Heart left ventricle (tissue), 13 donors: ENCODE results near the gene SH3D19.

ENCODE experiments used
- POLR2A ChIP-seq, 2 donors: fragments of 450-650 bp; IDR thresholded peaks; one replicate each; pipeline ENCODE4 v1.6.1; 2017; ENCODE audit warnings: antibody characterized with exemption in 2 of 2, mild to moderate bottlenecking in 2 of 2, moderate library complexity in 2 of 2
- TF ChIP-seq, protein P1 (sequence below), 12 donors: fragments of 200-600 bp; sonication (generic) in 4 of 12; IDR thresholded peaks; one replicate each; pipeline versions ENCODE4 v1.5.0 to v1.8.0; 2018 to 2022; ENCODE audit warnings: antibody characterized with exemption in 12 of 12, mild to moderate bottlenecking in 5 of 12
- donor health status: ischemic (EF 13 %, LVEDD 7.1; RV severe dilation, severe dysfunction).
- donor health status: DM: no; HTN: yes; CAD: no.
- donor health status: DM: no; HTN: no; CAD: no.
- donor health status: ischemic (EF 25% LVEDD 6.9; RV normal size, moderate dysfunction).
- donor health status: ischemic (EF 25% LVEDD 5.7; RV mildly dilated, moderate dysfunction).
- donor health status: ischemic (EF 35%, LVEDD 5.7; RV mildly dilated, moderate dysfunction).
- donor health status: nonischemic (EF 11% LVEDD 7.7; RV severe dilation, severe dysfunction).
- donor health status: DM: yes; HTN: yes; CAD: no.
- donor health status: PGD.
- donor health status: ischemic (EF 29% LVEDD 5.4; RV normal size, mild dysfunction).
- donor health status: nonischemic (EF 23%, LVEDD 6.1; RV moderate dilation, normal function).

DNA sequence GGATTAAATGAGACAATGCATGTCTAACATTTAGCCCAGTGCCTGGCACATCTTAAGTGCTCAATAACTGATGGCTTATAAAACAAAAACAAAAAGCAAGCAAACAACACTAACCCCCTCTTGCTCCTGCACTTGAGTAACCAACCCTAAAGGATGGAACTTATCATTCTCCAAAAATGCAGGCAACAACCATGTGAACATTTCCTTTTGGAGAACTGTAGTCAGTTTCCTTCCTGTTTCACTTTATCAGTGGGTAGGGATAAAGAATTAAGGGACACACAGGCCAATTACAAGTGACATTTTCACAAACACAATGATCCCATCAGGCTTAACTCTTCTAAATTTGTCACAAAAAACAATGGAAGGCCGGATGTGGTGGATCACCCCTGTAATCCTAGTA, 195.6 kb downstream of the SH3D19 start:
- TF ChIP-seq, protein P1, sequence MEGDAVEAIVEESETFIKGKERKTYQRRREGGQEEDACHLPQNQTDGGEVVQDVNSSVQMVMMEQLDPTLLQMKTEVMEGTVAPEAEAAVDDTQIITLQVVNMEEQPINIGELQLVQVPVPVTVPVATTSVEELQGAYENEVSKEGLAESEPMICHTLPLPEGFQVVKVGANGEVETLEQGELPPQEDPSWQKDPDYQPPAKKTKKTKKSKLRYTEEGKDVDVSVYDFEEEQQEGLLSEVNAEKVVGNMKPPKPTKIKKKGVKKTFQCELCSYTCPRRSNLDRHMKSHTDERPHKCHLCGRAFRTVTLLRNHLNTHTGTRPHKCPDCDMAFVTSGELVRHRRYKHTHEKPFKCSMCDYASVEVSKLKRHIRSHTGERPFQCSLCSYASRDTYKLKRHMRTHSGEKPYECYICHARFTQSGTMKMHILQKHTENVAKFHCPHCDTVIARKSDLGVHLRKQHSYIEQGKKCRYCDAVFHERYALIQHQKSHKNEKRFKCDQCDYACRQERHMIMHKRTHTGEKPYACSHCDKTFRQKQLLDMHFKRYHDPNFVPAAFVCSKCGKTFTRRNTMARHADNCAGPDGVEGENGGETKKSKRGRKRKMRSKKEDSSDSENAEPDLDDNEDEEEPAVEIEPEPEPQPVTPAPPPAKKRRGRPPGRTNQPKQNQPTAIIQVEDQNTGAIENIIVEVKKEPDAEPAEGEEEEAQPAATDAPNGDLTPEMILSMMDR (IDR thresholded peaks at IDR 0.05), result no peak
- no peak for TF ChIP-seq POLR2A (IDR thresholded peaks at IDR 0.05)
